ENCODE data around the gene GLI2. TPM values are rescaled to one million over a fixed set of nuclear protein-coding genes. Genes with fewer than 3 reads are reported as not detected.

GLI2 gene
- polyA plus RNA-seq, 3 donors, result not detected

DNA sequence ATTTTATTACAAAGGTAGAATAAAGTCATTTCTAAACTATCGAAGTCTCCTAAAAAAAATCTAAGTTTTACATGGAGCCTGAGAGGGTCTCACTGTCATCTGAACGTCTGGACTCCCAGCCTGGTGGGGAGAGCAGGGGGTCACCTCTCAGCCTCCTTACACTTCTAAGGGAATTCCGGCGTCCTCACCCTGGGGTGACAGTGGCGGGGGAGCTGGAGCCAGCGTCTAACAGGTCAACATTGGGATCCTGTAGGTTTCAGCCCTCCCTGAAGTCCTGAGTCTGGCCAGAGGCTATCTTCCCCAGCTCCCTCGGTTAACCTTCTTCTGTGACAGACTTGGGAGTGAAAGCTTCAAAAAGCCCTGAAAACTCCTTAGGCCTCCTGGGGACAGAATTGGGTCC lies 34.6 kb upstream of the GLI2 start:
- Histone ChIP-seq H3K9ac (ENCODE audit: insufficient read depth, low read length, poor library complexity, severe bottlenecking) (no peak overlapping the region), H3K27ac (ENCODE audit: low read depth in 1 of 2, low read length in 2 of 2) (no peak overlapping the region), H2AFZ (ENCODE audit: insufficient read depth, low read depth, low read length, poor library complexity, severe bottlenecking) (no peak overlapping the region), H3K79me2 (ENCODE audit: insufficient read depth, low read length) (no peaks in the 10 kb centered on the region), H4K20me1 (ENCODE audit: insufficient read depth, low read length) (no peaks in the 10 kb centered on the region), H3K4me2 (replicated peaks; ENCODE audit: extremely low read depth, low read length, poor library complexity, severe bottlenecking) (no peak overlapping the region), H3K9me3 (replicated peaks in 1 of 2; ENCODE audit: control insufficient read depth in 1 of 2, insufficient read depth in 1 of 2, low read length in 2 of 2) (peaks cover 0 to 4% of the 10 kb centered on the region in 2 donors), H3K4me3 (replicated peaks in 1 of 3; ENCODE audit: low read depth in 2 of 3, low read length in 3 of 3) (no peak overlapping the region), H3K4me1 (ENCODE audit: control insufficient read depth in 1 of 2, insufficient read depth in 2 of 2, low read length in 2 of 2) (no peaks in the 10 kb centered on the region), H3K36me3 (replicated peaks in 1 of 2; ENCODE audit: control insufficient read depth in 1 of 2, insufficient read depth in 2 of 2, low read length in 2 of 2) (no peaks in the 10 kb centered on the region), H3K27me3 (ENCODE audit: control insufficient read depth in 2 of 2, insufficient read depth in 2 of 2, low read length in 2 of 2) (peaks cover 5 to 10% of the 10 kb centered on the region in 2 donors)
- H3K27ac Mint-ChIP-seq, result no peak overlapping the region
- no peaks in the 10 kb centered on the region for H3K36me3 Mint-ChIP-seq
- TF ChIP-seq CTCF (IDR thresholded peaks at IDR 0.05), result no peak
- no peaks in the 10 kb centered on the region for H3K4me1 Mint-ChIP-seq
- 76% methylated on average over 2 of the region's 7 CpGs for WGBS (ENCODE audit: insufficient coverage)
- H3K9me3 Mint-ChIP-seq, result no peaks in the 10 kb centered on the region
- peaks cover 19 to 41% (median 32%) of the 10 kb centered on the region in 3 donors for H3K27me3 Mint-ChIP-seq (ENCODE audit: low read depth in 3 of 3)
- intact Hi-C loops (cut with micrococcal nuclease), result no loop called here
- no peak overlapping the region for H3K4me3 Mint-ChIP-seq
- DNase-seq, result no peak

GRCh38 chr2:120701499-120701898 lies 34.2 kb upstream of the GLI2 start:
- peaks cover 15 to 37% (median 28%) of the 10 kb centered on the region in 3 donors for H3K27me3 Mint-ChIP-seq (ENCODE audit: low read depth in 3 of 3)
- H3K4me3 Mint-ChIP-seq, result no peak overlapping the region
- no peak overlapping the region for H3K4me3 ChIP-seq (replicated peaks in 1 of 3; ENCODE audit: low read depth in 2 of 3, low read length in 3 of 3)
- H3K27me3 ChIP-seq (ENCODE audit: control insufficient read depth in 2 of 2, insufficient read depth in 2 of 2, low read length in 2 of 2), result peaks cover 1 to 6% of the 10 kb centered on the region in 2 donors
- no peak overlapping the region for H3K27ac Mint-ChIP-seq
- H3K9me3 ChIP-seq (replicated peaks in 1 of 2; ENCODE audit: control insufficient read depth in 1 of 2, insufficient read depth in 1 of 2, low read length in 2 of 2), result no peaks in the 10 kb centered on the region
- H2AFZ ChIP-seq (ENCODE audit: insufficient read depth, low read depth, low read length, poor library complexity, severe bottlenecking), result no peak overlapping the region
- no peaks in the 10 kb centered on the region for H4K20me1 ChIP-seq (ENCODE audit: insufficient read depth, low read length)
- H3K4me1 Mint-ChIP-seq, result no peaks in the 10 kb centered on the region
- H3K9me3 Mint-ChIP-seq, result no peaks in the 10 kb centered on the region
- no peak overlapping the region for H3K9ac ChIP-seq (ENCODE audit: insufficient read depth, low read length, poor library complexity, severe bottlenecking)
- no peak for TF ChIP-seq CTCF (IDR thresholded peaks at IDR 0.05)
- H3K36me3 ChIP-seq (replicated peaks in 1 of 2; ENCODE audit: control insufficient read depth in 1 of 2, insufficient read depth in 2 of 2, low read length in 2 of 2), result no peaks in the 10 kb centered on the region
- no peaks in the 10 kb centered on the region for H3K36me3 Mint-ChIP-seq
- no peaks in the 10 kb centered on the region for H3K4me1 ChIP-seq (ENCODE audit: control insufficient read depth in 1 of 2, insufficient read depth in 2 of 2, low read length in 2 of 2)
- no peak overlapping the region for H3K27ac ChIP-seq (ENCODE audit: low read depth in 1 of 2, low read length in 2 of 2)
- no peak overlapping the region for H3K4me2 ChIP-seq (replicated peaks; ENCODE audit: extremely low read depth, low read length, poor library complexity, severe bottlenecking)
- H3K79me2 ChIP-seq (ENCODE audit: insufficient read depth, low read length), result no peaks in the 10 kb centered on the region
- intact Hi-C loops (cut with micrococcal nuclease), result no loop called here
- no peak for DNase-seq
- 70% methylated on average over 1 of the region's 3 CpGs for WGBS (ENCODE audit: insufficient coverage)

Measured in CD14-positive monocyte (primary cell).